GM19351 (cell line): Measurements from ENCODE around the gene ZDHHC4.
A peak's percentile ranks its signal among the peaks of the same experiment; 100 is the strongest.

Source experiments
- ATAC-seq: cut with Tn5 transposase; IDR thresholded peaks from one replicate; pipeline ENCODE4 v1.9.1; 2021; ENCODE audit warnings: mild to moderate bottlenecking, moderate library complexity; ENCODE audit not compliant: unreplicated experiment

ZDHHC4 gene

GRCh38 chr7:6577369-6578113 lies at the start of gene ZDHHC4:
TSS of gene ZDHHC4 (plus strand) at chr7:6577454. CDS start at chr7:6580562, 3,108 bp downstream.
- peak; percentile 94 for ATAC-seq

DNA sequence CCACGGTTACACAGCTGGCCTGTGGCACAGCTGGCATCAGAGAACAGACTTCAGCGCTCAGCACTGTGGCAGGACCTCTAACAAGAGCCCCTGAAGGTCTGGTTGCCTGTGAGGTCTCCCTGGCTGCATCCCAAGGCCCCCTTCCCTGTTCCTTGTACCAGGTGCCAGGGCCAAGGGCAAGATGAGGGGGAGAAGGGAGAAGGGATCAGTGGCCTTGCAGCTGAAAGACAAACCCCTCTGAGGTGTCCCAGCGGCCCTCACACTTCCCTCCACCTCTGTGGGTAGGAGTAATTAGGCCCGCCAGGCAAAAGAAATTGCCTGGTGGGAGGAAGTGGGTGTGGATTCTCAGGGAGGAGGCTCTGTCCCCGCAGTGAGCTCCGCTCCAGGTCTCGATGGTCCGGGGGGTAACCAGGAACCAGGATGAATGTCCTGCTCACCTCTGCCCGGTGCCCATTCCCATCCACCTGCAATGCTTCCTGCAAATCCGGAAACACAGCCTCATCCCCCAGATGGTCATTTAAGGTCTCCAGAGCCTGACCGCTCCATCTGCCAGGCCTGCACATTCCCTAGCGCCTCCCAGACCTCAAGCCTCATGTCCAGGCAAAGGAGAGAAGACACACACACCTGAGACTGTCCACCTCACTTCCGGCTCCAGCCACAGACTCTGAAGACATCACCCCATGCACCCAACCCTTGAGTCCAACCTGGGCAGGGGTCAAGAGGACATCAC lies 48.7 kb upstream of the ZDHHC4 start:
- ATAC-seq, result no peak

GRCh38 chr7:6529643-6530042 lies 47.6 kb upstream of the ZDHHC4 start:
- no peak for ATAC-seq

DNA sequence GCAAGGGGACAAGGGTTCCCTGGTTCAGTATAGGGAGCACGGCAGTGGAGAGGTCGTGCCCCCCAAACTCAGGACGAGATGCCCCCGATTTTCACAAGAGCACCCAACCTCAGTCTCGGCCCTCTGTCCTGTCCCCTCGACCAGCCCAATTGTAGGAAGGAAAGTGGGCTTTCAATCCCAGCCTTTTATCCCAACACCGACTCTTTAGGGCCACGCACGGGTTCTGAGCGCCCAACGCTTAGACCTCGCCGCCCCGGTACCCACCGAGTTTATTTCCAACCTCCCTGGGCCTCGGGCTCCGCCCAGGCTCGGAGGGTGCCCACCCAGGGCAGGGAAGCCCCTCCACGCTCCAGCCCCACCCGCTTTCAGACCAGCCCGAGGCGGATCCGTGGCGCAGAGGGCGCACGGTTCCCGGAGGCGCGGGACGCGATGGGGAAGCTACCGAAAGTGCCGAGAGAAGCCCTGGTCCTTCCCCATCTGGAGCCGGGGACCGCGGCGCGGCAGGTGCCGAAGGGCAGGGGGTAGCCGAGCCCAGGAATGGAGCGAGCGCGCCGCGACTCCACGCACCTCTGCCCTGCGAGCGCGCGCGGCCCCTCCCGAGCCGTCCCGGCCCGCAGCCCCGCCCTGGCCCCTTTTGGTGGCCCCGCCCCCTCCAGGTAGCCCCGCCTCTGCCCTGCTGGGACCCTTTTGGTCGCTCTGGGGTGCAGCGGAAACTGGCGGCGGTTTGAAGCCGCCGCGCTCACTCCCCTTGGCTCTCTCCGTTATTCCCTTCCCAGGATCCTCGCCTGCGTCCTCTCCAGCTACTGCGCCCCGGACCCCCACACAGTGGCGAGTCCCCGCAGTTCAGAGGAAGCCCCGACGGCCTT lies 46.4 kb upstream of the ZDHHC4 start:
- ATAC-seq, result peak; percentile 43

- no peak for ATAC-seq
Measured at GRCh38 chr7:6531492-6532279, 45.6 kb upstream of the ZDHHC4 start.

DNA sequence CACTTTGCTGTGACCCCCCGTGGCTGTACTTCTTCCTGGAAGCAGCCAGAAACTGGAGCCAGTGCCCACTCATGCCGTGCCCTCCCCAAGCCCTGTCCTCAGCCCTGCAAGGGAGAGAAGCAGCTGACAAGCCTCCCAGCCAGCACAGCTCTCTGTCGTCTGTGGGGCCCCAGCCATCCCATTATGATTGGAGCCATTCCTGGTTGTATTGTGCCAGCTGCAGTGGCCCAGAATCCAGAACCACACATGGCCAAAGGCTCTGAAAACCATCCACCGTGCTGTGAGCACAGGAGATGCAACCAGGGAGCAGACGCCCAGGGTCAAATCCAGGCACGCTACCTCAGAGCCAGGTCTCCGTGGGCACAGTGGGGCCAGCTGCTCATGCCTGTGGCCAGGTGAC lies 44.7 kb upstream of the ZDHHC4 start:
- ATAC-seq, result no peak

GRCh38 chr7:6533893-6534495 lies 43.3 kb upstream of the ZDHHC4 start:
- no peak for ATAC-seq

DNA sequence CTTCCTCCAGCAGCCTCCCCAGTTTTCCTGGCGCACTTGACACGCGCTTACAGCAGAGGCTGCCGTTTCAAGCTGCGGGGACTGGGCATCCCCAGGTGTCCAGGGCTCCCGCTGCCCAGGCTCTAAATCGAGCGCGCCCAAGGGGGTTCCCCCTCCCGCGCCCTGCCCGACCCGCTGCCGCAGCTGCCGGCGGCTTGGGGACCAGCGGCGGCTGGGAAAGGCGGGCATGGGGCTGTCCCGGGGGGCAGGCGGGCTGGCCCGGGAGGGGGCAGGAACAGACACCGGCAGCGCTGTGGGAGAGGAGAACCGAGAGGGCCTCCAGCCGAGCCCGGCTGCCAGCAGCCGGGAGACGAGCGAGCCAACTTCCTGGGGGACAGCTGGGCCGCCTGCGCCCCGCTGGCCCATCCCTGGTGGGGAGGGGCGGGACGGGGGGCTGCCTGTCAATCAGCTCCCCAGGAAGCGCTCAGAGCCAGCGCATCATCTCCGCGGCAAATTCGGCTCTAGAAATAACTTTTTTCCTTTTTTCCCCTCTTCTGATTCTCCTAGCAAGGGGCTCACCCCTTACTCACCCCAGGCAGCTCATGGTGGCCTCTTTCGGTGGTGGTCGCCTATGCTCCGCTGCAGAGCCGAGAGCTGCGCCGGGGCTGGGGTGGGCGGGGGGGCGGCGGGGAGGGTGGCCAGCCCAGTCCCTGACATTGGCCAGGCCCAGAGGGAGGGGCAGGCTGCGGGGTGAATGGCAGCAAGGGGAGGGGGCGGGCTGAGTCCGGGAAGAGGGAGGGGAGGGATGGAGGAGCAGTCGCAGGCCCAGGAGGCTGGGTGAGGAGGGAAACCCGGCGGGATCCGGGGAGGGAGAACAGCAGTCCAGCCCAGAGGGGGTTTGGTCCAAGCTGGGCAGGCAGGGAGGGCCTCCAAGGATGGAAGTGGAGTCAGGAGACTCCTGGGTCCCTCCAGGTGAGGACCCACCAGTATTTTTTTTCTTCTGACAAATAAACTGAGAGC lies 40.7 kb upstream of the ZDHHC4 start:
- no peak for ATAC-seq

DNA sequence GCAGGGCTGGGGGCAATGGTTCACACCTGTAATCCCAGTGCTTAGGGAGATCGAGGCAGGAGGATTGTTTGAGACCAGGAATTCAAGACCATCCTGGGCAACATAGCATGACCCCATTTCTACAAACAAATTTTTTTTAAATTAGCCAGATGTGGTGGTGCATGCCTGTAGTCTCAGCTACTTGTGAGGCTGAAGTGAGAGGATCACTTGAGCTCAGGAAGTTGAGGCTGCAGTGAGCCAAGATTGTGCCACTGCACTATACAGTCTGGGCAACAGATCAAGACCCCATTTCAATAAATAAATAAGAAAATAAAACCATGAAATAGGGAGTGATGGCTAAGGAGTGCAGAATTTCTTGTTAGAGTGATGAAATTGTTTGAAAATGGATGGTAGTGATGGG lies 34.9 kb upstream of the ZDHHC4 start:
- no peak for ATAC-seq

DNA sequence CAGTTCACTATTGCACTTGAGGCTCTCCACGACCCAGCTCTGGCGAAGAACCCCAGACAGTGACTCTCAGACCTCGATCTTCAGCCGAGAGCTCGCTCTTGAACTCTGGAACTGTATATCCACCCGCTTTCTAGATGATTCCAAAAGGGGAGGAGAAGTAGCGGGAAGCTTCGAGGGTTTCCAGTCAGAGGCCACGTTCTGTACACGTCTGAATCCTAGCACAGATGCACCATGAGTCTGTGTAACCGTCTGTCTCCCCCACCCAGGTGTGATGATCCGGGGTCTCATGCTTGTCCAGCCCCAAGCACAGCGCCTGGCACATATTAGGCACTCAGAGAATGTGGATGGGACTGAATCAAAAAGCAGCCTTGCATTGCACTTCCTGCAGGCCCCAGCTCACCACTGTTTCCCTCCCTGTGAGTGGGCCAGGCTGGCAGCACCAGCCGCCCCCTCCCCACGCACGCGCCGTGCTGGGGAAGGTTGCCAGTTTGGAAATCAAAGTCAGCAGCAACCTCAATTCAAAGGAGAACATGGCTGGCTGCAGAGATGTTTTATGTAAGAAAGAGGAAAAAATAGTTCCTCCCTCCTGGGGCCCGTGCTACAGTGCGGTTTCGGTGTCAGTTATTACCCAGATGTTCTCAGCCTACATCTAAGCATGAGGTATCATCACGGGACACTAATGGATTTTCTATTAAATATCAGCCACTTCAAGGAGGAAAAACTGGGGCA lies 31.7 kb upstream of the ZDHHC4 start:
- peak; percentile 49 for ATAC-seq

DNA sequence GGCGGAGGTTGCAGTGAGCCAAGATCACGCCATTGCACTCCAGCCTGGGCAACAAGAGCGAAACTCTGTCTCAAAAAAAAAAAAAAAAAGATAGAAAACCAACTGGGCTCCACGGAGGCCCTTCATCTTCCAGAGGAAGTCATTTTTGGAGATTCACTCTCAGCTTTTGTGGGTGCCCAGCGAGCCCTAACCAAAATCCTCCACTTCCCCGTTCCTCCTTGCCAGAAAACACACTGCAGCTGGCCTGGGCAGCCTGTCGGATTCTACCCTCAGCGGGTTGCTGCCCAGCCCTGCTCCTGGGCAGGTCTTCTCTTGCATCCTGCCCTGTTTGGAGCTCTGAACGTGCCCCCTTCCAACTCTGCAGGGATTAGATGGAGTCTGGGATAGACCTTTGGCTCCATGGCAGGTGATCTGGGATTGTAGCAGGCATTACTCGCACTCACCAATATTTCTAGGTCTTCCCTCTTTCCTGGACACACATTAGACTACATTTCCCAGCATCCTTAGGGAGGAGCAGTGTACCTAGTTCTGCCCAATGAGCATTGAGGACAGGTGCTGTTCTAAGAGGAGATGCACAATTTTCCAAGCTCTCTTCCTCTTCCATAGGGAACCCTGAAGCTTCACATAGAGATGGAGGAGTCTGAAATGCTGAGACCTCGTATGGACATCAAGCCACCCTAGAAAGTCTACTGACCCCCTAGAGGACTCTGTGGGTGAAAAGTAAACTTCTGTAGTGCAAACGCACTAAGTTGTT lies 30.6 kb upstream of the ZDHHC4 start:
- no peak for ATAC-seq

- no peak for ATAC-seq
Measured at GRCh38 chr7:6547400-6547799, 29.9 kb upstream of the ZDHHC4 start.

- no peak for ATAC-seq
Measured at GRCh38 chr7:6551016-6551511, 26.2 kb upstream of the ZDHHC4 start, which contains the start of gene GRID2IP. TSS of gene GRID2IP (minus strand) at chr7:6551461. CDS start at chr7:6551436, 25 bp downstream.

DNA sequence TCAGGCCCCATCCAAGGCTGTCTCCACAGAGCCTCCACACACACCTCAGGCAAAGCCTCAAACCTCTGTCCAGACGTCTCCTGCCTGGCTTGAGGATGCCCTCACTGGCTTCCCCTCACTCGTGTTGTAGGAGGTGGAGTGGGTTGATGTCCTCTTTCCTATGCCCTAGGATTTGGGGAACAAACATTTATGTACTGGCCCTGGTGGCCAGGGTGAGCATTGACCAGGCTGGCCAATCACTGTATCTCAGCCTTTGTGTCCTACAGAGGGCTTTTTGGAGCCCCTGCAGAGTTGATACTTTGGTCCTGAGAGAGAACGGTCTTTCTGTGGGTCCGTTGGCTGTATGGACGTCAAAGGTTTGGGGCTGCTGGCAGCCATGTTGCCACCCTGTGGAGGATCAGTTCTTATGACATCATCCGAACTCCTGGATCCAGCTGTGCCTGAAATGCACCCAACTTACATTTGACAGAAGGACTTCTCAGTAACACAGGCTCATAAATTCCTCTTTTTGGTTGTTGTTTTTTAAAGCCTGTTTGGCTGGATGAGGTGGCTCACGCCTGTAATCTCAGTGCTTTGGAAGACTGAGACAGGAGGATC lies 23.7 kb upstream of the ZDHHC4 start:
- ATAC-seq, result no peak

DNA sequence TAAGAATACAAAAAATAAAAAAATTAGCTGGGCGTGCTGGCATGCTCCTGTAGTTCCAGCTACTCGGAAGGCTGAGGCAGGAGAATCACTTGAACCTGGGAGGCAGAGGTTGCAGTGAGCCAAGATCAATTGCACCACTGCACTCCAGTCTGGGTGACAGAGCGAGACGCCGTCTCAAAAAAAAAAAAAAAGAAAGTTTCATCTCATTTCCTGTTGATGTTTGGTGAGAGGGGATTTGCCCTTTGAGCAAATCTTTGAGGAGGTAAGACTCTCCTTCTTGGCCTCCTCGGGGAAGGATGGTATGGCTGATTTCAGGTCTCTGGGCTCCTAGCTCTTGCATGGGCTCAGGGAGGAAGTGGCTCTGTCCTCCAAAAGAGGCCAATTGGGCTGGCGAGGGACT lies 22.4 kb upstream of the ZDHHC4 start:
- no peak for ATAC-seq

GRCh38 chr7:6556196-6556595 lies 21.1 kb upstream of the ZDHHC4 start:
- ATAC-seq, result no peak

- no peak for ATAC-seq
Measured at GRCh38 chr7:6558837-6559236, 18.4 kb upstream of the ZDHHC4 start.
